ENCODE results near the gene NME7. TPM values are rescaled to one million over a fixed set of nuclear protein-coding genes. Genes with fewer than 3 reads are reported as not detected.
"Not testable (repeated sequence)": the region's sequence is repeated elsewhere in the genome, so short reads cannot be mapped to it uniquely, and the experiment has no call there.

The NME7 gene
- total RNA-seq (2022) (9.0 and 12.7 TPM in 2 replicates), Bru-seq, nascent RNA (percentile 54 among the genes with signal in this experiment), BruChase-seq, experiment 1, labeled RNA remaining after a 2-hour chase (percentile 45 among the genes with signal in this experiment), BruChase-seq, experiment 2, labeled RNA remaining after a 6-hour chase (percentile 41 among the genes with signal in this experiment)
- long read RNA-seq, full-length matches to known transcripts = 24 of 57 reads
- long read RNA-seq, partial matches to known transcripts = 0 of 57 reads
- long read RNA-seq, other reads (novel, unspliced or antisense) = 33 of 57 reads

GRCh38 chr1:169367686-169368405 is at the start of gene NME7, which contains the start of gene BLZF1:
TSS of gene NME7 (minus strand) at chr1:169367797. CDS start at chr1:169367710, 87 bp downstream.
TSS of gene BLZF1 (plus strand) at chr1:169368195. CDS start at chr1:169369523, 1,328 bp downstream.
- H3K4me3 Mint-ChIP-seq (ENCODE audit: unreplicated experiment) = no peak within 1 kb of the TSS
- no peaks in the 10 kb centered on the region for H3K27me3 Mint-ChIP-seq (ENCODE audit: insufficient read depth, unreplicated experiment)
- DNase-seq = peak; percentile 96
- Histone ChIP-seq H3K27me3 (replicated peaks; ENCODE audit: control insufficient read depth, insufficient read depth, low read length) (no peaks in the 10 kb centered on the region), H3K36me3 (ENCODE audit: control insufficient read depth, insufficient read depth, low read length) (no peaks in the 10 kb centered on the region), H3K4me1 (no peaks in the 10 kb centered on the region), H3K9me3 (no peaks in the 10 kb centered on the region), H3K4me3 (ENCODE audit: low read depth, low read length) (peak within 1 kb of the TSS; percentile 72)
- no TSS peak for BruUV-seq (replicated peaks)
- no peaks in the 10 kb centered on the region for H3K4me1 Mint-ChIP-seq (ENCODE audit: low read depth, unreplicated experiment)
- no peak within 1 kb of the TSS for H3K27ac Mint-ChIP-seq (ENCODE audit: unreplicated experiment)
- no peak for TF ChIP-seq CTCF (IDR thresholded peaks at IDR 0.05; ENCODE audit: insufficient read depth in 1 of 2, low read depth in 1 of 2, low read length in 1 of 2, severe bottlenecking in 1 of 2, unreplicated experiment in 1 of 2)
- H3K9me3 Mint-ChIP-seq (ENCODE audit: unreplicated experiment) = no peaks in the 10 kb centered on the region
- peaks cover 6% of the 10 kb centered on the region for H3K36me3 Mint-ChIP-seq (ENCODE audit: insufficient read depth, unreplicated experiment)
- POLR2A ChIA-PET = interaction anchor here (0.6 to 1.2 kb wide), 3 partner anchors 131 to 1223 kb away, joined by 3 to 4 read pairs (median 3); no protein-coding TSS in a partner anchor
- intact Hi-C loops (cut with micrococcal nuclease; ENCODE audit: unreplicated experiment) = loop anchor here (5.0 kb wide), 1 partner anchor 179 kb away; no protein-coding TSS in a partner anchor
- CTCF ChIA-PET = interaction anchor here (0.6 to 1.6 kb wide), 6 partner anchors 20 to 764 kb away, joined by 3 to 8 read pairs (median 3); no protein-coding TSS in a partner anchor

GRCh38 chr1:169414952-169415351 is 47.4 kb upstream of the NME7 start:
- Histone ChIP-seq H3K27me3 (replicated peaks; ENCODE audit: control insufficient read depth, insufficient read depth, low read length) (no peaks in the 10 kb centered on the region), H3K4me1 (no peaks in the 10 kb centered on the region), H3K9me3 (no peaks in the 10 kb centered on the region), H3K36me3 (ENCODE audit: control insufficient read depth, insufficient read depth, low read length) (no peaks in the 10 kb centered on the region), H3K4me3 (ENCODE audit: low read depth, low read length) (no peak overlapping the region)
- Mint-ChIP-seq H3K4me1 (ENCODE audit: low read depth, unreplicated experiment) (no peaks in the 10 kb centered on the region), H3K4me3 (ENCODE audit: unreplicated experiment) (no peak overlapping the region), H3K27ac (ENCODE audit: unreplicated experiment) (no peak overlapping the region), H3K9me3 (ENCODE audit: unreplicated experiment) (no peaks in the 10 kb centered on the region), H3K27me3 (ENCODE audit: insufficient read depth, unreplicated experiment) (peaks cover 2% of the 10 kb centered on the region), H3K36me3 (ENCODE audit: insufficient read depth, unreplicated experiment) (no peaks in the 10 kb centered on the region)
- ChIA-PET POLR2A (no interaction called here), CTCF (no interaction called here)
- no TSS peak for BruUV-seq (replicated peaks)
- no peak for TF ChIP-seq CTCF (IDR thresholded peaks at IDR 0.05; ENCODE audit: insufficient read depth in 1 of 2, low read depth in 1 of 2, low read length in 1 of 2, severe bottlenecking in 1 of 2, unreplicated experiment in 1 of 2)
- no peak for DNase-seq
- intact Hi-C loops (cut with micrococcal nuclease; ENCODE audit: unreplicated experiment) = no loop called here

- H3K27ac Mint-ChIP-seq (ENCODE audit: unreplicated experiment); H3K36me3 Mint-ChIP-seq (ENCODE audit: insufficient read depth, unreplicated experiment); H3K9me3 ChIP-seq; H3K4me3 ChIP-seq (ENCODE audit: low read depth, low read length); H3K36me3 ChIP-seq (ENCODE audit: control insufficient read depth, insufficient read depth, low read length); H3K4me1 ChIP-seq; intact Hi-C loops (cut with micrococcal nuclease; ENCODE audit: unreplicated experiment); BruUV-seq (replicated peaks); H3K27me3 Mint-ChIP-seq (ENCODE audit: insufficient read depth, unreplicated experiment); H3K4me1 Mint-ChIP-seq (ENCODE audit: low read depth, unreplicated experiment); H3K27me3 ChIP-seq (replicated peaks; ENCODE audit: control insufficient read depth, insufficient read depth, low read length); DNase-seq; H3K4me3 Mint-ChIP-seq (ENCODE audit: unreplicated experiment); H3K9me3 Mint-ChIP-seq (ENCODE audit: unreplicated experiment); POLR2A ChIA-PET; CTCF ChIA-PET: not testable (repeated sequence)
Observed at GRCh38 chr1:169408340-169408739, 40.7 kb upstream of the NME7 start.

- H3K4me3 Mint-ChIP-seq (ENCODE audit: unreplicated experiment); DNase-seq; CTCF ChIA-PET; BruUV-seq (replicated peaks); H3K36me3 Mint-ChIP-seq (ENCODE audit: insufficient read depth, unreplicated experiment); H3K27me3 ChIP-seq (replicated peaks; ENCODE audit: control insufficient read depth, insufficient read depth, low read length); H3K4me1 ChIP-seq; H3K36me3 ChIP-seq (ENCODE audit: control insufficient read depth, insufficient read depth, low read length); H3K9me3 ChIP-seq; H3K27ac Mint-ChIP-seq (ENCODE audit: unreplicated experiment); H3K27me3 Mint-ChIP-seq (ENCODE audit: insufficient read depth, unreplicated experiment); H3K4me3 ChIP-seq (ENCODE audit: low read depth, low read length); POLR2A ChIA-PET; intact Hi-C loops (cut with micrococcal nuclease; ENCODE audit: unreplicated experiment); H3K4me1 Mint-ChIP-seq (ENCODE audit: low read depth, unreplicated experiment): not testable (repeated sequence)
- H3K9me3 Mint-ChIP-seq (ENCODE audit: unreplicated experiment) = peaks cover 27% of the 10 kb centered on the region
Observed at GRCh38 chr1:169402578-169402977, 35.0 kb upstream of the NME7 start.
